GM12878 (cell line): ENCODE data around the gene PPP3CA. TPM values are rescaled to one million over a fixed set of nuclear protein-coding genes. Genes with fewer than 3 reads are reported as not detected.

ENCODE experiments used
- ATAC-seq: fragments of 200-7000 bp; cut with Tn5 transposase; 3 replicates; pipeline ENCODE4 v1.9.1; 2020; ENCODE audit warnings: mild to moderate bottlenecking, moderate library complexity
- BruUV-seq: library from RNA; stranded (reverse); fragments of 400-500 nt; replicated peaks from 2 replicates; lab custom pipeline; 2021; lab: Mats Ljungman, UMichigan
- CTCF ChIA-PET: fragments of 300-600 bp; sonication (Branson Sonifier 250); formaldehyde crosslinking; extraction: SDS; loops from one replicate; lab custom pipeline; 2021; ENCODE audit warnings: inconsistent platforms; lab: Yijun Ruan, JAX
- POLR2A ChIA-PET: fragments of 350-600 bp; formaldehyde crosslinking; extraction: SDS; loops from one replicate; lab custom pipeline; 2021; ENCODE audit warnings: inconsistent platforms; lab: Charles Lee
- RAD21 ChIA-PET: fragments of 300-600 bp; sonication (Branson Sonifier 250); formaldehyde crosslinking; loops from one replicate; lab custom pipeline; 2023; ENCODE audit warnings: antibody characterized with exemption; ENCODE audit not compliant: unreplicated experiment; lab: Charles Lee
- SMC1A ChIA-PET: fragments of 300-600 bp; sonication (Branson Sonifier 250); formaldehyde crosslinking; loops from one replicate; lab custom pipeline; 2023; ENCODE audit not compliant: unreplicated experiment, uncharacterized antibody; lab: Charles Lee
- DNase-seq: peaks from one replicate; pipeline ENCODE4 v3.0.0-alpha.2; 2011; ENCODE audit warnings: low read depth, low spot score
- FAIRE-seq: peaks from 3 replicates; lab custom pipeline; 2011; peaks lifted over from hg19 to GRCh38; lab: Jason Lieb, UNC
- H2AFZ ChIP-seq: 2 replicates; pipeline ENCODE4 v1.6.0; 2011; ENCODE audit warnings: low read depth, low read length, control low read depth; ENCODE audit not compliant: control insufficient read depth
- H3K27ac ChIP-seq: 2 replicates; pipeline ENCODE4 v1.5.1; 2011; ENCODE audit warnings: control low read depth; ENCODE audit not compliant: control insufficient read depth, insufficient read depth
- H3K27me3 ChIP-seq, 2 experiments: replicated peaks in 1 of 2; 2 replicates each; pipeline versions ENCODE4 v1.6.0 to v1.6.1; 2011; ENCODE audit warnings: low read length in 1 of 2; ENCODE audit not compliant: control insufficient read depth in 2 of 2, insufficient read depth in 2 of 2
- H3K36me3 ChIP-seq, 2 experiments: 2 replicates each; pipeline ENCODE4 v1.5.1; 2011; ENCODE audit warnings: low read length in 1 of 2; ENCODE audit not compliant: control insufficient read depth in 2 of 2, insufficient read depth in 2 of 2
- H3K4me1 ChIP-seq: 2 replicates; pipeline ENCODE4 v1.6.1; 2011; ENCODE audit warnings: mild to moderate bottlenecking, low read length, moderate library complexity, mixed read lengths; ENCODE audit not compliant: control insufficient read depth, insufficient read depth
- H3K4me2 ChIP-seq: 2 replicates; pipeline ENCODE4 v1.6.0; 2011; ENCODE audit warnings: control low read depth; ENCODE audit not compliant: control insufficient read depth, insufficient read depth
- H3K4me3 ChIP-seq: fragments of 200-600 bp; sonication (generic); 2 replicates; pipeline ENCODE4 v1.5.1; 2016
- H3K79me2 ChIP-seq: 2 replicates; pipeline ENCODE4 v1.6.0; 2011; ENCODE audit warnings: low read length; ENCODE audit not compliant: control insufficient read depth, insufficient read depth
- H3K9ac ChIP-seq: 2 replicates; pipeline ENCODE4 v1.8.0; 2011; ENCODE audit warnings: low read length, control low read depth, mixed read lengths; ENCODE audit not compliant: control insufficient read depth, insufficient read depth
- H3K9me3 ChIP-seq: replicated peaks from 3 replicates; pipeline ENCODE4 v1.5.1; 2011; ENCODE audit warnings: mild to moderate bottlenecking, low read length; ENCODE audit not compliant: control insufficient read depth, insufficient read depth
- H4K20me1 ChIP-seq: 2 replicates; pipeline ENCODE4 v1.6.0; 2011; ENCODE audit not compliant: control insufficient read depth, insufficient read depth
- HDGF ChIP-seq: fragments of 450-650 bp; IDR thresholded peaks from 2 replicates; pipeline ENCODE4 v1.6.1; 2016; ENCODE audit warnings: antibody characterized with exemption
- IRF4 ChIP-seq: IDR thresholded peaks from 2 replicates; pipeline ENCODE4 v1.6.1; 2011; ENCODE audit warnings: low read depth, low read length
- LARP7 ChIP-seq: fragments of 450-650 bp; IDR thresholded peaks from 2 replicates; pipeline ENCODE4 v1.6.1; 2017; ENCODE audit warnings: mild to moderate bottlenecking
- NFYA ChIP-seq: IDR thresholded peaks from 2 replicates; pipeline ENCODE4 v1.6.1; 2011; ENCODE audit warnings: low read depth, mild to moderate bottlenecking, low read length, improper control_type of control experiment, borderline replicate concordance
- NRF1 ChIP-seq: conservative IDR thresholded peaks from 2 replicates; pipeline ENCODE4 v1.6.1; 2011; ENCODE audit warnings: mild to moderate bottlenecking, low read depth, low read length, improper control_type of control experiment
- PKNOX1 ChIP-seq: fragments of 450-650 bp; IDR thresholded peaks from 2 replicates; pipeline ENCODE4 v1.6.1; 2016; ENCODE audit warnings: mild to moderate bottlenecking
- POLR2A ChIP-seq: IDR thresholded peaks from 2 replicates; pipeline ENCODE4 v1.6.1; 2011; ENCODE audit warnings: low read depth, mild to moderate bottlenecking, low read length
- RB1 ChIP-seq: fragments of 450-650 bp; formaldehyde crosslinking; IDR thresholded peaks from 2 replicates; pipeline ENCODE4 v1.6.1; 2017; ENCODE audit warnings: mild to moderate bottlenecking, borderline replicate concordance
- RUNX3 ChIP-seq: IDR thresholded peaks from 2 replicates; pipeline ENCODE4 v1.6.1; 2012; ENCODE audit warnings: low read length, inconsistent platforms
- YY1 ChIP-seq: IDR thresholded peaks from 2 replicates; pipeline ENCODE4 v1.6.1; 2011; ENCODE audit warnings: low read depth, mild to moderate bottlenecking, low read length
- WGBS: methylation state at CpG from one replicate; pipeline ENCODE4 v1.1.6; 2016; ENCODE audit warnings: low lambda C conversion rate; ENCODE audit not compliant: insufficient replicate concordance, insufficient coverage; ENCODE audit errors: missing lambda C conversion rate; 5-methylcytosine and 5-hydroxymethylcytosine counted together
- in situ Hi-C: fragments of 300-500 bp; cut with MboI; formaldehyde crosslinking; loops from 9 replicates; pipeline ENCODE4 v1.14.3; 2018; ENCODE audit warnings: mixed read lengths
- intact Hi-C: fragments of 100-400 bp; cut with micrococcal nuclease; formaldehyde crosslinking; loops from one replicate; pipeline ENCODE4 v1.14.2; 2022; ENCODE audit not compliant: unreplicated experiment
- polyA plus RNA-seq, 11 experiments: library from polyadenylated mRNA; depleted of rRNA in 4 of 11; unstranded in 6 of 11; stranded (reverse) in 5 of 11; fragments of >200 nt; fragmentation: Nextera tagmentation in 4 of 11; fragmentation: Illumina TruSeq in 1 of 11; extraction: Ambion mirVana in 4 of 11; extraction: Trizol in 1 of 11; gene quantifications; 1 replicate in 1 of 11; 2 replicates in 10 of 11; pipeline versions ENCODE4 v1.2.1 to v1.2.3, GENCODE V29; 2011 to 2016; ENCODE audit warnings: inconsistent platforms in 2 of 11, missing spikeins in 2 of 11, low read depth in 1 of 11
- total RNA-seq, 4 experiments: library from RNA; depleted of rRNA in 3 of 4; stranded (reverse); fragments of >200 nt in 3 of 4; fragmentation: Illumina TruSeq in 1 of 4; extraction: Trizol in 1 of 4; gene quantifications; 2 replicates each; pipeline versions ENCODE4 v1.2.1 to v1.2.3, GENCODE V29; 2013 to 2021

PPP3CA gene
- total and polyA plus RNA-seq, 10 of the 15 experiments (the other 5 are each of a cell fraction or from before 2014, with no cell fraction given) = 0.33 to 9.0 (median 1.0) TPM

- TF ChIP-seq POLR2A (no peak), YY1 (no peak), IRF4 (no peak), HDGF (no peak), PKNOX1 (no peak), NRF1 (no peak), RUNX3 (no peak), NFYA (no peak), RB1 (no peak), LARP7 (no peak)
- H3K4me2 ChIP-seq = no peak overlapping the region
- BruUV-seq = no TSS peak
- no peaks in the 10 kb centered on the region for H3K27me3 ChIP-seq
- FAIRE-seq (no peak), DNase-seq (no peak), ATAC-seq (no peak)
- ChIA-PET POLR2A (no interaction called here), SMC1A (interaction anchor here (1.5 kb wide), 1 partner anchor 9 kb away, joined by 6 read pairs; no protein-coding TSS in a partner anchor), RAD21 (no interaction called here), CTCF (interaction anchor here (0.9 to 1.3 kb wide), 2 partner anchors 10 to 16 kb away, joined by 3 to 4 read pairs; no protein-coding TSS in a partner anchor)
- in situ Hi-C loops = no loop called here
- H3K79me2 ChIP-seq = no peaks in the 10 kb centered on the region
- no peak overlapping the region for H2AFZ ChIP-seq
- no peak overlapping the region for H3K9ac ChIP-seq
- intact Hi-C loops = no loop called here
- 100% methylated on average over 1 of the region's 1 CpG for WGBS
- H3K4me1 ChIP-seq = no peaks in the 10 kb centered on the region
- H3K36me3 ChIP-seq = no peaks in the 10 kb centered on the region
- H3K9me3 ChIP-seq = no peaks in the 10 kb centered on the region
- H3K27ac ChIP-seq = no peak overlapping the region
- H3K4me3 ChIP-seq = no peak overlapping the region
- H4K20me1 ChIP-seq = no peaks in the 10 kb centered on the region
These were observed 94.2 kb downstream of the PPP3CA start for GRCh38 chr4:101253121-101253520.
